DLD1 (cell line): ENCODE data around the gene CASZ1.

Source experiments
- in situ Hi-C: cut with HindIII; loops from 2 replicates; pipeline ENCODE4 v1.10.0; 2017; ENCODE audit warnings: low sequenced_read_pairs

Gene CASZ1

DNA sequence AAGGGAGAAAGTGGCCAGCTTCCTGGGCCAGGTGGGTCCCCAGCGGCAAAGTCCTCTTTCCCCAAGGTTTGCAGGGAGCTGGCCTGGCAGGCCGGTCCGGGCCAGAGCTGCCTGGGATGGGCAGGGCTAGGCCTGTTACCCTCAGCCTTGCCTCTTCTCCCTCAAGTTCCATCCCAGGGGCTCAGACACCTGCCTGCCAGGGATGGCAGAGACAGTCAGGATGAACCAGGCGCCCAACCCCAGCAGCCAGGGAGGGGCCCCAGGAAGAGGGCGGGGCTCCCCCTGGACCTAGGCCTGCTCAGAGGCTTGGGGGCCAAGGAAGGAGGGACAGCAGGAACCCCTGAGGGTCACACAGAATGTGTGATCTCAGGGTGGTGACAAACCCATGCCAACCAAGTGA lies 120.6 kb downstream of the CASZ1 start:
- in situ Hi-C loops: no loop called here

DNA sequence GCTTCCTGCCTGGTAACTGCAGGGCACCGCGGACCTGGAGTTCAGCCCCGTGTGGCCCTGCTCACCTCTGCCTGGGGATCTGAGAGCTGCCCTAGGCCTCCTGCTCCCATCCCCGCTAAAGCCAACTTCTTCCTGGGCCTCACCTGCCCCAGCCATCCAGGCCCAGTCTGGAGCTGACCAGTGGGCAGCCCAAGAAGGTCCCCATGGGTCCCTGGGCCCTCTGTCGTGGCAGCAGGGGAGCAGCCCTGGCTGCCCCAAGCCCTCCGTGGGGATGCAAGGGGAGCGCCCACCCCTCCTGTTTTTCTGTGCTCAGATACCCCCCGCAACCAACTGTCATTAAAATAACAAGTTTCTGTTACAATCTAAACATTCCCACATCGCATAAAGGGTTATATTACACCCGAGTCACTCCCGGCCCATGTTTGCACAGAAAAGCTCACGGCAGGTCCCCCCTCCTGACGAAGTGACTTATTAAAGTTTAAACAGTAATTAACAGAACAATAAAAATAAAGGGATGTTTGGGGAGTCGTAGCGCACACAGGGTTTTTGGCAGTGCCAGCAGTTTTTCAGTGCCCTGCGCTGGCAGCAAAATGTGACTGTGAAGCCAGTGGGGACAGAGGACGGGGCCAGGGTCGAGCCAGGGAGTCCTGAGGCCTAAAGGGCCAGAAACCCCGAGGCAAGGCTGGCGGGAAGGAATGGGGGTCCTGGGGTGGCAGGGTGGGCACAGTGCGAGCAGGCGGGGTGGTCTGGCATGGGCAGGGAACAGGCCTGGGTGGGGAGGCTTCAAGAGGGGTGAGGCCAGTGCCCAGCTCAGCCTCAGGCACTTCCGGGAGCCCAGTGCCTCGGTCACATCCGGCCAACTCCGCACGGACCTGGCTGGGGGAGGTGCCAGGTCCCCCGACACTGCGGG lies 121.5 kb downstream of the CASZ1 start:
- in situ Hi-C loops: no loop called here

GRCh38 chr1:10674222-10674621 lies 122.2 kb downstream of the CASZ1 start:
- in situ Hi-C loops: no loop called here

- in situ Hi-C loops: no loop called here
Observed at GRCh38 chr1:10673109-10673711, 123.2 kb downstream of the CASZ1 start.

- in situ Hi-C loops: no loop called here
Observed at GRCh38 chr1:10672343-10673050, 123.9 kb downstream of the CASZ1 start.

DNA sequence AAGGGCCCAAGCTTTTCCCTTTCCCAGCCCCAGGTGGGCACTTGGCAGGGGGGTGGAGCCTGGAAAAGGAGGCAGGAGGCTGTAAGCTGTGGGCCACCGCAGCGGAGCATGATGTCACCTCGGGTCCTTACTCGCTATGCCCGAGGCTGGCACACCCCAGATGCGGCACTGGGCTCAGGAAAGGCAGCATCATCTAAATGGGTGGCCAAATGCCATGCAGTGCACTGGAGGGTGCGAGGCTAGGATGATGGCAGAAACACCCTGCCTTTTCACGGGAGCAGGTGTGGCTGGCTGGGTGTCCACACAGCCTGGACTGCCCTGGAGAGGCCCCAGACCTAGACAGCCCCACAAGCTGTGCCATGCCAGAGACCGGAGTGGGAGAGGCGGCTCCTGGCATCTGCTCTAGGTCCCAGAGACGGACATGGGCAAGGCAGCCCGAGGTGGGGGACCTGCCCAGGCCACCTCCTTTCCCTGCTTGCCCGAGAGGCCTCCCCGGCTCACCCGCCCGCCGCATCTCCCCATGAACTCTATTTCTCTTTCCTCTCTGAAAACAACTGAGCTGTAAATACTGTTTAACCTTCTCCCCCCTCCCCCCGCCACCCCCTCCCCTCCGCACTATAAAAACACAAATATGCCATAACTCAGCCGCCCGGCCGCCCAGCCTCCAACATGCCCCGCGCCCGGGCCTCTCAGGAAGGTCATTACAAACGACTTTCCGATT lies 124.7 kb downstream of the CASZ1 start:
- in situ Hi-C loops: no loop called here

DNA sequence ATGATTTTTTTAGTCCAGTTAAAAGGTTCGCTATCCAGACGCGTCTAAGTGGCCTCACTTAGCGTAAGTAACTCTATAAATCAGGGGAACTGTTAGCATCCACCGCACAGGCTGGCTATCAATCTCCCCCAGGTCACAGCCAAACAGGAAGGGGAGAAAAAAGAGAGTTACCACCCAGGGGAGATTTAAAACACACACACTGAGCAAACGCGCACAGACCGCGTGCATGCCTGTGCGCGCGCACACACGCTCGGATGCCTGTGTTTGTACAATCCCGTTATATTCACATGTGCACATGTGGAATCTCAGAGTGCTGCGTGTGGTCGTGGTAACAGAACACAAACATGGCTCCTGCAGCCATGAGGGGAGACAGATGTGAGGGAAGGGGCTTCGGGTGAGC lies 125.4 kb downstream of the CASZ1 start:
- in situ Hi-C loops: no loop called here

DNA sequence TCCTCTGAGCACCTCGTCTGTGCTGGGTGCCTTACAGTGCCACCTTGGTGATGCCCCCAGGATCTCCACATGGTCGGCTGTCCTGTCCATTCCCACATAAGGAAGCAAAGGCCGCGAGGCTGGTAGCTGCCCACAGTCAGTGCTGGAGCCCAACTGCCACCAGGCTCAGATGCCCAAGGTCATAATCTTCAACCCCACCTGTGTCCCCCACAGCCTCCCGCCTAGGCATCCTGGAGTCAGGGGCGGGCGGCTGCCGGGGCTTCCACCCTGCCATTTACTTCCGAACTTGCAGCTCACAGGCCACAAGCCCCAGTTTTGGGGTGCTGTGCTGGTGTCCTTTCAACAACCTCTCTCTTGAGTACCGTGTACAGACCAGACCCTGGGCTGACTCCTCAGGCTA lies 126.3 kb downstream of the CASZ1 start:
- in situ Hi-C loops: no loop called here

- in situ Hi-C loops: no loop called here
Observed at GRCh38 chr1:10669570-10669969, 126.9 kb downstream of the CASZ1 start.

DNA sequence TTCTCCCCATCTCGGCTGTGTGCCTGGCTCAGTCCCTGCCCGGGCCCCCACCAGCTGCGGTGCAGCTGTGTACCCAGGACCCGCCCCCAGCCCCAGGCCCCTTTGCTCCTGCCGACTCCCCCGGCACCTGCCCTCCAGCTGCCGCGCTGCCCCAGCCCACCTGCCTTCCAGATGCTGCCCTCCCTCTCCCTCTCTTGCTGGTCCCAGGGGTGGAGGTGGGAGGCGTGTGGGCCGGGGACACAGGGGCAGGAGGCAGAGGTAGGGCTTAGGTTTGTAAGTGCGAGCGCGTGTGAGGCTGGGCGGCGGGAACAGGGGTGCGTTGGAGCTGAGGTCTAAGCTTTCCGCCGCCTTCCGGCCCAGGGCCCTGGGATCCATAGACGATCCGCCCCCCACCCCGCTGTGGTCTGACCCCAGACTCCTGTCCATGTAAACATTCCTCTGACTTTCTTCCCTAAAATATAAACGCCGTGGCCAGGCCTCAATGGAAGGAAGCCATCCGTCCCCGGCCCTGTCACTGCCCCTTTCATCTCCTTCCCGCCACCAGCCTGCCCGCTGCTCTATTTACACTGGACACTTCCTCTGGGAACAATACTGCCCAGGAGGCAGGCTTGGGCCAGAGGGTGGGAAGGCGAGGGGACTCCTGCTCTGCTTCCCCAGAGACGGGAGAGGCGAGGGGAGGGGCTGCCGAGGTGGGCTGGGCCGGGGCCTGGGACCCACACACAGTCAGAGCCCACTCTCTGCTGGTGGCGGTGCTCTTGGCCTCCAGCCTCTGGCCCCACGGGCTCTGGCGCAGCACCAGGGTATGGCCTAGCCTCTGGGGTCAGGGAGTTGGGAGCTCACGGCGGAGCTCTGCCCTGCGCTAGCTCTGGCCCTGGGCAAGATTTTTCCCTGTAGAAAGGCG lies 128.3 kb downstream of the CASZ1 start:
- in situ Hi-C loops: no loop called here

- in situ Hi-C loops: no loop called here
Observed at GRCh38 chr1:10665930-10666850, 130.3 kb downstream of the CASZ1 start.

DNA sequence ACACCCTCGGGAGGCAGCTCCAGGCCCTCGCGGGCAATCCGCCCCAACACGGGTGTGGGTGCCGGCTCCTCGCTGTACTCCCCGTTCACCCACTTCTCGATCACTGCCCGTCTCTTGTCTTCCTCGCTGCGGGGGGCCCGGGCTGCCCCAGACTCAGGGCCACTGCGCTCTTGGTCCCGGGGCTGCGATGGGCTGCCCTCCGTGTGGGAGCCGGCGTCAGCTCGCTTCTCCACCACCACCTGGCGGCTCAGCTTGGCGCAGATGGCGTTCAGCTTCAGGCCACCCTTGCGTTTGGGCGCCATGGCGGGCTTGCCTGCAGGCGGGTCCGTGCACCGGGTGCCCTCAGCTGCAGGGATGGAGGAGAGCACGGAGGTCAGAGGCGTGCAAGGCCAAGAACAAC lies 131.2 kb downstream of the CASZ1 start:
- in situ Hi-C loops: no loop called here

DNA sequence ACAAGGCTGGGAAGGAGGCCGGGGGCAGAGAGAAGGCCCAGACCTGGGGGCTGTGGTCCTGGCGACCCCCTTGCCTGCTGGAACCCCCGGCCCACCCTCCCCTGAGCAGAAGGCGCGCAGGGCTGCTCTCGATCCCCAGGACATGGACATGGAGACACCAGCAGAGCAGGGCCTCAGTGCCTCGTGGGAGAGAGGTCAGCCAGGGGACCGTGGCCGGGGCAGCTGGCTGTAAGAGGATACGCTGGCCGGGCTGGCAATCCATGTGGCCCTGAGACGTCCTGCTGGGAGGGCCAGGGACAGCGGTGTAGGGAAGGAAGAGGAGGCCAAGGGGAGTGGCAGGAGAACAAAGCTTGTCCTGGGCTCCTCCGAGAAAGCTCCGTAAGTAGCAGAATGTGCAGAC lies 132.2 kb downstream of the CASZ1 start:
- in situ Hi-C loops: no loop called here

GRCh38 chr1:10663678-10664035 lies 132.8 kb downstream of the CASZ1 start:
- in situ Hi-C loops: no loop called here

GRCh38 chr1:10662824-10663677 lies 133.4 kb downstream of the CASZ1 start:
- in situ Hi-C loops: no loop called here

DNA sequence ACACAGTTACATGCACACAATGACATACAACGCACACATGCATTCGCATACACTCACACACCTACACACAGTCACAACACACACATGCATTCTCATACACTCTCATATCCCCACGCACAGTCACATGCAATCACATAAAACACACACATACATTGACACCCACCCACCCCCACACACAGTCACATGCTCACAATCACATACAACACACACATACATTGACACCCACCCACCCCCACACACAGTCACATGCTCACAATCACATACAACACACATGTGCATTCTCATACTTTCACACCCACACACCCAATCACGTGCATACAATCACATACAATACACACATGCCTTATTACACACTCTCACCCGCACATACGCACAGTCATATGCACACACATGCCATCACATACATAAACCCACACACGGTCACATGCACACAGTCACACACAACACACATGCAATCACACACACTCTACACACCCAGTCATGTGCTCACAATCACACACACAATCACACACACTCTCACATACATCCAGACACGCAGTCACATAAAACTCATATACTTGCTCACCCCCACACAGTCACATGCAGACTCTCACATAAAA lies 134.3 kb downstream of the CASZ1 start:
- in situ Hi-C loops: no loop called here

DNA sequence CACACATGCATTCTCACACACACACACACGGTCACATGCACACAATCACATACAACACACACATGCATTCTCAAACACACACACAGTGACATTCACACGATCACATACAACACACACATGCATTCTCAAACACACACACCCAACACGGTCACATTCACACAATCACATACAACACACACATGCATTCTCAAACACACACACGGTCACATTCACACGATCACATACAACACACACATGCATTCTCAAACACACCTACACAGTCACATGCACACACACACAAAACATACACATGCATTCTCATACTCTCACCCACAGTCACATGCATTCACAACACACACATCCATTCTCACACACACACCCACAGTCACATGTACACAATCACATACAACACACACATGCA lies 135.0 kb downstream of the CASZ1 start:
- in situ Hi-C loops: no loop called here
